Measurements from ENCODE around the gene GBE1. TPM values are rescaled to one million over a fixed set of nuclear protein-coding genes. Genes with fewer than 3 reads are reported as not detected.
"Not testable (repeated sequence)": the region's sequence is repeated elsewhere in the genome, so short reads cannot be mapped to it uniquely, and the experiment has no call there.

The GBE1 gene
- total RNA-seq, 4 donors from 2014 or later = 127 to 319 (median 239) TPM

- Histone ChIP-seq H3K36me3 (no peaks in the 10 kb centered on the region), H3K9me3 (no peaks in the 10 kb centered on the region), H3K4me3 (no peak overlapping the region), H3K27me3 (no peaks in the 10 kb centered on the region), H3K4me1 (peaks cover 3 to 14% of the 10 kb centered on the region in 2 donors), H3K27ac (peak overlapping the region; percentile 26 to 65 (median 53))
- intact Hi-C loops (cut with DNase I; ENCODE audit: low total_unique reads) (no loop called here), in situ Hi-C loops (cut with MboI; ENCODE audit: low sequenced_read_pairs in 4 of 4) (no loop called here)
- TF ChIP-seq POLR2A (IDR thresholded peaks at IDR 0.05) (no peak), CTCF (IDR thresholded peaks at IDR 0.05 in 4 of 5, conservative IDR thresholded peaks at IDR 0.05 in 1 of 5) (no peak)
- peak; percentile 41 to 52 for ATAC-seq
- no peak for DNase-seq
Observed at GRCh38 chr3:81778678-81779182, 17.3 kb upstream of the GBE1 start.

GRCh38 chr3:81776643-81777042, 15.2 kb upstream of the GBE1 start:
- intact Hi-C loops (cut with DNase I; ENCODE audit: low total_unique reads) (no loop called here), in situ Hi-C loops (cut with MboI; ENCODE audit: low sequenced_read_pairs in 4 of 4) (no loop called here)

GRCh38 chr3:81770710-81771109, 9.3 kb upstream of the GBE1 start:
- intact Hi-C loops (cut with DNase I; ENCODE audit: low total_unique reads) = no loop called here
- ATAC-seq = no peak
- TF ChIP-seq CTCF (IDR thresholded peaks at IDR 0.05 in 4 of 5, conservative IDR thresholded peaks at IDR 0.05 in 1 of 5) (no peak), POLR2A (IDR thresholded peaks at IDR 0.05) (no peak)

More at GRCh38 chr3:81776643-81777042, 15.2 kb upstream of the GBE1 start:
- H3K27me3 ChIP-seq = no peaks in the 10 kb centered on the region
- ATAC-seq = no peak
- H3K36me3 ChIP-seq = no peaks in the 10 kb centered on the region
- no peaks in the 10 kb centered on the region for H3K9me3 ChIP-seq
- peak overlapping the region in 2 of 4 donors; percentile 14 to 47 for H3K27ac ChIP-seq
- H3K4me3 ChIP-seq = no peak overlapping the region
- no peak for TF ChIP-seq POLR2A (IDR thresholded peaks at IDR 0.05)
- TF ChIP-seq CTCF (IDR thresholded peaks at IDR 0.05 in 4 of 5, conservative IDR thresholded peaks at IDR 0.05 in 1 of 5) = no peak
- H3K4me1 ChIP-seq = peaks cover 3 to 14% of the 10 kb centered on the region in 2 donors
- no peak for DNase-seq

GRCh38 chr3:81769299-81769698, 7.9 kb upstream of the GBE1 start:
- DNase-seq = no peak
- intact Hi-C loops (cut with DNase I; ENCODE audit: low total_unique reads) = no loop called here

More at GRCh38 chr3:81770710-81771109, 9.3 kb upstream of the GBE1 start:
- no peaks in the 10 kb centered on the region for H3K36me3 ChIP-seq
- DNase-seq = no peak
- no peaks in the 10 kb centered on the region for H3K9me3 ChIP-seq
- H3K27me3 ChIP-seq = no peaks in the 10 kb centered on the region
- peaks cover 0 to 5% of the 10 kb centered on the region in 2 donors for H3K4me1 ChIP-seq
- no peak overlapping the region for H3K4me3 ChIP-seq
- no peak overlapping the region for H3K27ac ChIP-seq
- in situ Hi-C loops (cut with MboI; ENCODE audit: low sequenced_read_pairs in 4 of 4) = no loop called here

GRCh38 chr3:81767250-81767859, 5.9 kb upstream of the GBE1 start:
- H3K27me3 ChIP-seq; H3K4me3 ChIP-seq; intact Hi-C loops (cut with DNase I; ENCODE audit: low total_unique reads); H3K27ac ChIP-seq; ATAC-seq; H3K9me3 ChIP-seq; DNase-seq; in situ Hi-C loops (cut with MboI; ENCODE audit: low sequenced_read_pairs in 4 of 4); H3K36me3 ChIP-seq: not testable (repeated sequence)
- H3K4me1 ChIP-seq = peaks cover 20 to 33% of the 10 kb centered on the region in 2 donors

More at GRCh38 chr3:81769299-81769698, 7.9 kb upstream of the GBE1 start:
- Histone ChIP-seq H3K27ac (no peak overlapping the region), H3K4me1 (peaks cover 2 to 14% of the 10 kb centered on the region in 2 donors), H3K27me3 (no peaks in the 10 kb centered on the region), H3K36me3 (no peaks in the 10 kb centered on the region), H3K9me3 (no peaks in the 10 kb centered on the region), H3K4me3 (no peak overlapping the region)
- in situ Hi-C loops (cut with MboI; ENCODE audit: low sequenced_read_pairs in 4 of 4) = no loop called here
- no peak for TF ChIP-seq CTCF (IDR thresholded peaks at IDR 0.05 in 4 of 5, conservative IDR thresholded peaks at IDR 0.05 in 1 of 5)
- no peak for TF ChIP-seq POLR2A (IDR thresholded peaks at IDR 0.05)
- ATAC-seq = no peak

Measured in gastrocnemius medialis (tissue), 4 donors.